Uterus (tissue), 4 donors: ENCODE data around the gene PLXNB1. TPM values are rescaled to one million over a fixed set of nuclear protein-coding genes. Genes with fewer than 3 reads are reported as not detected.

ENCODE experiments used
- DNase-seq, 2 donors: peaks; one replicate each; pipeline ENCODE4 v3.0.0-alpha.2; 2019 to 2020
- H3K27ac ChIP-seq, 2 donors: fragments of 200-600 bp; sonication (generic); 1 replicate in 1 of 2; 2 replicates in 1 of 2; pipeline ENCODE4 v1.5.1; 2016 to 2018
- H3K27me3 ChIP-seq, 2 donors: fragments of 200-600 bp; sonication (generic); one replicate each; pipeline ENCODE4 v1.5.1; 2018 to 2019; ENCODE audit warnings: control low read depth in 1 of 2
- H3K36me3 ChIP-seq, 2 donors: fragments of 200-600 bp; sonication (generic); one replicate each; pipeline ENCODE4 v1.5.1; 2019; ENCODE audit warnings: control low read depth in 1 of 2
- H3K4me1 ChIP-seq, 2 donors: fragments of 200-600 bp; sonication (generic); one replicate each; pipeline ENCODE4 v1.5.1; 2018 to 2019; ENCODE audit warnings: control low read depth in 1 of 2
- H3K4me3 ChIP-seq, 2 donors: fragments of 200-600 bp; sonication (generic); 1 replicate in 1 of 2; 2 replicates in 1 of 2; pipeline ENCODE4 v1.5.1; 2018 to 2019; ENCODE audit warnings: mild to moderate bottlenecking in 1 of 2
- H3K9me3 ChIP-seq, 2 donors: fragments of 200-600 bp; sonication (generic); one replicate each; pipeline ENCODE4 v1.5.1; 2019; ENCODE audit warnings: control low read depth in 1 of 2
- POLR2A ChIP-seq, 2 donors: fragments of 450-650 bp; IDR thresholded peaks; one replicate each; pipeline ENCODE4 v1.6.1; 2016; ENCODE audit warnings: antibody characterized with exemption in 2 of 2, mild to moderate bottlenecking in 1 of 2, moderate library complexity in 1 of 2
- intact Hi-C: fragments of 100-400 bp; cut with DNase I; formaldehyde crosslinking; loops from one replicate; pipeline ENCODE4 v1.15.1; 2023; ENCODE audit warnings: low total_unique reads
- total RNA-seq, 4 donors: library from RNA; depleted of rRNA in 3 of 4; stranded (reverse); fragments of >200 nt in 3 of 4; gene quantifications; one replicate each; pipeline versions ENCODE4 v1.1.0 to v1.2.4, GENCODE V29; 2014 to 2023
- TF ChIP-seq, protein P1 (sequence below), 4 experiments: fragments of 200-600 bp in 2 of 4; fragments of 450-650 bp in 2 of 4; sonication (generic) in 2 of 4; IDR thresholded peaks; one replicate each; pipeline ENCODE4 v1.5.1; 2016 to 2019; ENCODE audit warnings: antibody characterized with exemption in 4 of 4, mild to moderate bottlenecking in 2 of 4, moderate library complexity in 1 of 4
- donor health status: DM: yes; HTN: yes; CAD: no.

PLXNB1 gene
- total RNA-seq, 4 donors from 2014 or later: 23.5 to 133 (median 60.9) TPM

DNA sequence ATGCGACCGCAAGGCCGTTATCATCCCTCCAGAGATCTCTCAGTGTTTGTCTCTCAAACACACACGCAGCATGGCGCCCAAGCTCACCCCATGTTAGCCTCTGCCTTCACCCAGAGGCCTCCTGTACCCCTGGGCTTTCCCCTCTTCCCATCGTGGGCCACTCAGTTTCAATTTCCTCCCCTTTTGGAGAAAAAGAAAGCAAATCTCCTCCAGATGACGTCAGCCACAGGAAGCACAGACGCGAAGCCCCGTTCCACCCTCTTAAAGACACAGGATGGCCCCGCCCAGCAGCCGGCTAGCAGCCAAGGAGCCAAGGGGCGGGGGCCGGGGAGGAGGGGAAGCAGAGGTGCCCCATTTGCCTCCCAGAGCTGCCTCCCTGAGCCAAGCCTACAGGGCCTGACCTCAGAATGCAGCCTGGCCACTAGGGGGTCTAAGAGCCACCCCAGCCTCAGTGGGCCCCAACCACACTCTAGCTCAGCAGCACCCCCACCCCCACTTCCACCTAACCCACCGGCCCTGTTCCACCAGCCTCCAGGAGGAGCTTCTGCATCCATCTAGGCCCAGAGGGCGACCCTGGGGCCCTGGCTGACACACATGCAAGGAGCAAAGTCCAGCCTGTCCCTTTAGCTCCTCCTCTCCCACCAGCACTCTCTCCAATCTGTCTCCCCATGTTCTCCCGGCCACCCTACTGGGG, 43.2 kb upstream of the PLXNB1 start:
- H3K4me3 ChIP-seq: peak overlapping the region; percentile 66 to 88
- H3K27ac ChIP-seq: peak overlapping the region; percentile 95 to 99
- peak; percentile 90 to 92 for DNase-seq
- no peaks in the 10 kb centered on the region for H3K27me3 ChIP-seq
- no peaks in the 10 kb centered on the region for H3K9me3 ChIP-seq
- peaks cover 3 to 13% of the 10 kb centered on the region in 2 donors for H3K4me1 ChIP-seq
- intact Hi-C loops: no loop called here
- no peaks in the 10 kb centered on the region for H3K36me3 ChIP-seq
- peak; percentile 75 to 81 for TF ChIP-seq POLR2A (IDR thresholded peaks at IDR 0.05)
- TF ChIP-seq, protein P1, sequence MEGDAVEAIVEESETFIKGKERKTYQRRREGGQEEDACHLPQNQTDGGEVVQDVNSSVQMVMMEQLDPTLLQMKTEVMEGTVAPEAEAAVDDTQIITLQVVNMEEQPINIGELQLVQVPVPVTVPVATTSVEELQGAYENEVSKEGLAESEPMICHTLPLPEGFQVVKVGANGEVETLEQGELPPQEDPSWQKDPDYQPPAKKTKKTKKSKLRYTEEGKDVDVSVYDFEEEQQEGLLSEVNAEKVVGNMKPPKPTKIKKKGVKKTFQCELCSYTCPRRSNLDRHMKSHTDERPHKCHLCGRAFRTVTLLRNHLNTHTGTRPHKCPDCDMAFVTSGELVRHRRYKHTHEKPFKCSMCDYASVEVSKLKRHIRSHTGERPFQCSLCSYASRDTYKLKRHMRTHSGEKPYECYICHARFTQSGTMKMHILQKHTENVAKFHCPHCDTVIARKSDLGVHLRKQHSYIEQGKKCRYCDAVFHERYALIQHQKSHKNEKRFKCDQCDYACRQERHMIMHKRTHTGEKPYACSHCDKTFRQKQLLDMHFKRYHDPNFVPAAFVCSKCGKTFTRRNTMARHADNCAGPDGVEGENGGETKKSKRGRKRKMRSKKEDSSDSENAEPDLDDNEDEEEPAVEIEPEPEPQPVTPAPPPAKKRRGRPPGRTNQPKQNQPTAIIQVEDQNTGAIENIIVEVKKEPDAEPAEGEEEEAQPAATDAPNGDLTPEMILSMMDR (IDR thresholded peaks at IDR 0.05): peak; percentile 23 to 51 (median 44)

DNA sequence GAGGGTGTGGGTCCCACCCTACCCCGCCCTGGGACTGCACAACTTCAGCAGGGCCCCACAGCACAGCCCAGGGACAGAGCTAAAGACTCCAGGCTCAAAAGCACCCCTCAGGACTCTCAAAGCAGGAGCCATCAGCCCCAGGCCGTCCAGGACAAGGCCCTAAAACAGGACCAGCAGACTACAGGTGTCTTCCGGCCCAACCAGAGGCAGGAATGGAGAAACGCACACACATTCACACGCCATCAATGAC, 42.7 kb upstream of the PLXNB1 start:
- no peak for DNase-seq
- Histone ChIP-seq H3K4me1 (peaks cover 8 to 14% of the 10 kb centered on the region in 2 donors), H3K27me3 (no peaks in the 10 kb centered on the region), H3K36me3 (no peaks in the 10 kb centered on the region), H3K9me3 (no peaks in the 10 kb centered on the region), H3K27ac (peak overlapping the region; percentile 95 to 99), H3K4me3 (peak overlapping the region; percentile 66 to 88)
- TF ChIP-seq, protein P1 (IDR thresholded peaks at IDR 0.05): no peak
- TF ChIP-seq POLR2A (IDR thresholded peaks at IDR 0.05): no peak
- intact Hi-C loops: no loop called here

DNA sequence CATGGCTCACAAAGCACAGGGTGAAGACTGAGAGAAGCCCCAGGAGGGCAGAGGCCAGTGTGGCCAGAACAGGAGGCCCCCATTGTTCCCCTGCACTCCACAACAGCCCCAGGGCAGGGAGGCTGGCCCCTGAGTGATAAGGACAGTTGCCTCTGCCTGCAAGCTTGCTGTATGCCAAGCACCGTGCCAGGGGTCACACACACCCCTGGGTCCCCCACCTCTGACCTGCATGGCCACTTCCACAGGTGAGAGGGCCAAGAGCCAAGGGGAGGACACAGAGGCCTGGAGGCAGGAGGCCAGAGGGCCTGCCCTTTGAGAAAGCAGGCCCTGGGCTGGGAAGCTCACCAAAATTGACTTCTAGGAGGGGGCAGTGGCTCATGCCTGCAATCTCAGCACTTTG, 40.4 kb upstream of the PLXNB1 start:
- Histone ChIP-seq H3K27ac (peak overlapping the region in 1 of 2 donors; percentile 39), H3K36me3 (no peaks in the 10 kb centered on the region), H3K4me3 (no peak overlapping the region)

DNA sequence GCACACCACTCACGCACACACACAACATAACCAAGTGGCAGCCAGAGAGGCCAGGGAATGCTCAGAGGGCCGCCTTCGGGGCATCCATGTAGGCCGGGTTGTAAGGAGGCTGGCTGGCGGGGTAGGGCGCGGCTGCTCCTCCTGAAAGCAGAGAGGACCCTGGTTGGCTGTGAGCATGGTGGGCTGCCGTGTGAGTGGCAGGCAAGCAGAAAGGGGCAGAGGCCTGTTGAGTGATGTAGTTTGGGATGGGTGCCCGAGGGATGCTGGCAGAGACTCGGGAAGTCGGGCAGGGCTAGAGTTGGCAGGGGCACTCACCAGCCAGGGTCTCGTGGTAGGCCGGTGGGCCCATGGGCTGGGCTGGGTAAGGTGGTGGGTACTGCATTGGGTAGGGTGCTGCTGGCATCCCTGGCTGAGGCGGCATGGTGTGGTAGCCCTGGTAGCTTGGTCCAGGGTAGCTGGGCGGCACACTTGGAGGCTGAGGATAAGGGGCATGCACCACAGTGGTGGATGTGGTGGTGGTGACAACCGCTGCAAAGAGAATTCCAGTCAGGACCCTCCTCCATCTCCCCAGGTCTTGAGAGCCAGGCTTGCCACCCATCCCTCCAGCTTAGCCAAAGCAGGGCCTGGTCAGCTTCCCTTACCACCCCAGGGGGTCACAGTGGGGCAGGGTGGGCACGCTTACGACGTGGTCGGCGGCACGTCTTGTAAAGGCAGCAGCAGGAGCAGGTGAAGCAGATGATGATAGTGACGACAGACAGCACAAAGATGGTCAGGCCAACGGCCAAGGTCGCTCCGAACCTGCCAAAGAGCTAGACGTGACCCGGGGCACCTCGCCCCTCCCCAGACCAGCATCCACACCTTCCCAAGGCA, 39.4 kb upstream of the PLXNB1 start:
- no peak for DNase-seq
- peak overlapping the region in 1 of 2 donors; percentile 100 for H3K27ac ChIP-seq
- no peaks in the 10 kb centered on the region for H3K9me3 ChIP-seq
- intact Hi-C loops: loop anchor here (5.0 kb wide), 1 partner anchor 78 kb away; no protein-coding TSS in a partner anchor
- no peaks in the 10 kb centered on the region for H3K27me3 ChIP-seq
- no peaks in the 10 kb centered on the region for H3K36me3 ChIP-seq
- peaks cover 10 to 28% of the 10 kb centered on the region in 2 donors for H3K4me1 ChIP-seq
- no peak overlapping the region for H3K4me3 ChIP-seq
- no peak for TF ChIP-seq POLR2A (IDR thresholded peaks at IDR 0.05)
- TF ChIP-seq, protein P1 (IDR thresholded peaks at IDR 0.05): no peak

More for the DNA sequence above, 40.4 kb upstream of the PLXNB1 start:
- intact Hi-C loops: no loop called here
- no peak for DNase-seq
- TF ChIP-seq, protein P1 (IDR thresholded peaks at IDR 0.05): no peak
- no peaks in the 10 kb centered on the region for H3K9me3 ChIP-seq
- no peaks in the 10 kb centered on the region for H3K27me3 ChIP-seq
- H3K4me1 ChIP-seq: peaks cover 10 to 26% of the 10 kb centered on the region in 2 donors

DNA sequence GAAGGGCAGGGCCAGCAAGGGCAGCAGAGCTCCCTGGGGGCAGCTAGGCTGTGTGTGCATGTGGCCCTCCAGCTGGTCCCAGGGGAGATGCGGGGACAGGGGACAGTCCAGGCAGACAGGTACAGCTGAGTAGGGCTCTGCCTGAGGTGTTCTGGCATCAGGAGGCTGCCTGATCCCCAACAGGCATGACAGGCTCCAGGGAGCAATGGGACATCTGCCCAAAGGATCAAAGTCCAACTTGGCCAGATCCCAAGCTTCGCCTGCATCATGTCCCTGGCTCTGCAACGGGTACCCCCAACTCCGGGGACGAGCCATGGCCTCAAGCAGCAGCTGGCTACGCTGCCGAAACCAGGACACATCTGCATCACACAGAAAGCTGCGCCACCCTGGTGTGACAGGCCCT, 38.4 kb upstream of the PLXNB1 start:
- peak overlapping the region; percentile 99 to 100 for H3K27ac ChIP-seq

More for the DNA sequence above, 38.4 kb upstream of the PLXNB1 start:
- H3K9me3 ChIP-seq: no peaks in the 10 kb centered on the region
- H3K36me3 ChIP-seq: no peaks in the 10 kb centered on the region
- no peak for DNase-seq
- H3K4me1 ChIP-seq: peaks cover 10 to 28% of the 10 kb centered on the region in 2 donors
- TF ChIP-seq, protein P1 (IDR thresholded peaks at IDR 0.05): no peak
- TF ChIP-seq POLR2A (IDR thresholded peaks at IDR 0.05): no peak
- intact Hi-C loops: loop anchor here (5.0 kb wide), 1 partner anchor 79 kb away; no protein-coding TSS in a partner anchor
- no peak overlapping the region for H3K4me3 ChIP-seq
- no peaks in the 10 kb centered on the region for H3K27me3 ChIP-seq
